Measurements from ENCODE around the gene HOPX. TPM values are rescaled to one million over a fixed set of nuclear protein-coding genes. Genes with fewer than 3 reads are reported as not detected.

HOPX gene
- total and polyA plus RNA-seq, 4 donors = 0.51 to 20.4 (median 5.2) TPM

GRCh38 chr4:56665781-56666180 lies 15.3 kb downstream of the HOPX start:
- intact Hi-C loops (cut with DNase I) = no loop called here
- Histone ChIP-seq H3K27ac (ENCODE audit: low read depth in 1 of 2, low read length in 2 of 2) (no peak overlapping the region), H3K4me1 (ENCODE audit: control insufficient read depth in 1 of 2, insufficient read depth in 2 of 2, low read length in 2 of 2) (no peaks in the 10 kb centered on the region), H3K36me3 (ENCODE audit: control insufficient read depth in 1 of 2, insufficient read depth in 2 of 2, low read length in 1 of 2) (no peaks in the 10 kb centered on the region), H3K9me3 (ENCODE audit: control insufficient read depth, low read length) (peaks cover 6% of the 10 kb centered on the region), H3K27me3 (ENCODE audit: control insufficient read depth in 1 of 2, insufficient read depth in 2 of 2, low read length in 1 of 2) (no peaks in the 10 kb centered on the region), H3K4me3 (ENCODE audit: low read length in 2 of 2) (no peak overlapping the region)
- 85 to 90% methylated on average over 5 of the region's 5 CpGs for WGBS, 2 donors
- no peak for ATAC-seq (ENCODE audit: low FRiP score)
- DNase-seq = no peak

DNA sequence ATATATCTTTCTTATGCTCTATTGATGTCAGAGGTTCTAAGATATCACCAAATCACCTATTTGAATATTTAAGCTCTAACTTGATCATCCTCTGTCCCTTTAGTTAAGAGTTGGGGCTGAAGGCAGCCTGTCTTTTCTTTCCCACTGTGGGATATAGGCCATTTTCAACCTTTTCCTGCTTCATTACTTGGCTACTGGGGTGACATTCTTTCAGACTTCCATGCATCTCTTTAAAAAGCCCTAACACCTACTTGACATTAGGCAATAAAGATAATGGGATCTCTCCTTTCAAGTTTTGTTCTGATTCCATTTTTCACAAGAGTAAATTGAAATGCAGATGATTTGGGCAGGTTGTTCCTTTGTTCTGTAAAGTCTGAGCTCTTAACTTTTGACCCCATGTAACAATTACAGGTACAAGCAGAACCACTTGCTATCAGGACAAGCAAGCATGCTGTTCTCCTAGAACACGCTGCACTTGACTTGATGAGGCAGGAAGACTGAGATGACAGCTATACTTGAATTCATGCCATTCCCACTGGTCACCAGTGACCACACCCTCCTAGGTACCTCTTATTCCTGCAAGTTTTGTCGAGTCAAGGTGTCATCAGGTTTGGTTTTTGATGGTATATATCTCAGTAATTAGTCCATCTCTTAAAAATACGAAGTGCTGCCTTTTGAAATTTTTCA lies 18.2 kb downstream of the HOPX start:
- no peak overlapping the region for H3K27ac ChIP-seq (ENCODE audit: low read depth in 1 of 2, low read length in 2 of 2)
- WGBS, 2 donors = 81 to 91% methylated on average over 3 of the region's 3 CpGs
- ATAC-seq (ENCODE audit: low FRiP score) (no peak), DNase-seq (no peak)
- H3K36me3 ChIP-seq (ENCODE audit: control insufficient read depth in 1 of 2, insufficient read depth in 2 of 2, low read length in 1 of 2) = no peaks in the 10 kb centered on the region
- no peaks in the 10 kb centered on the region for H3K4me1 ChIP-seq (ENCODE audit: control insufficient read depth in 1 of 2, insufficient read depth in 2 of 2, low read length in 2 of 2)
- intact Hi-C loops (cut with DNase I) = no loop called here
- H3K4me3 ChIP-seq (ENCODE audit: low read length in 2 of 2) = no peak overlapping the region
- H3K9me3 ChIP-seq (ENCODE audit: control insufficient read depth, low read length) = peaks cover 1% of the 10 kb centered on the region
- no peaks in the 10 kb centered on the region for H3K27me3 ChIP-seq (ENCODE audit: control insufficient read depth in 1 of 2, insufficient read depth in 2 of 2, low read length in 1 of 2)

GRCh38 chr4:56659946-56660345 lies 21.1 kb downstream of the HOPX start:
- Histone ChIP-seq H3K27ac (ENCODE audit: low read depth in 1 of 2, low read length in 2 of 2) (no peak overlapping the region), H3K36me3 (ENCODE audit: control insufficient read depth in 1 of 2, insufficient read depth in 2 of 2, low read length in 1 of 2) (no peaks in the 10 kb centered on the region), H3K9me3 (ENCODE audit: control insufficient read depth, low read length) (peaks cover 1% of the 10 kb centered on the region), H3K4me3 (ENCODE audit: low read length in 2 of 2) (no peak overlapping the region), H3K4me1 (ENCODE audit: control insufficient read depth in 1 of 2, insufficient read depth in 2 of 2, low read length in 2 of 2) (no peaks in the 10 kb centered on the region), H3K27me3 (ENCODE audit: control insufficient read depth in 1 of 2, insufficient read depth in 2 of 2, low read length in 1 of 2) (no peaks in the 10 kb centered on the region)
- no peak for ATAC-seq (ENCODE audit: low FRiP score)
- WGBS, 2 donors = 24 to 57% methylated on average over 1 of the region's 1 CpG
- no peak for DNase-seq
- intact Hi-C loops (cut with DNase I) = no loop called here

- Histone ChIP-seq H3K4me3 (ENCODE audit: low read length in 2 of 2) (no peak overlapping the region), H3K36me3 (ENCODE audit: control insufficient read depth in 1 of 2, insufficient read depth in 2 of 2, low read length in 1 of 2) (no peaks in the 10 kb centered on the region), H3K4me1 (ENCODE audit: control insufficient read depth in 1 of 2, insufficient read depth in 2 of 2, low read length in 2 of 2) (no peaks in the 10 kb centered on the region), H3K27ac (ENCODE audit: low read depth in 1 of 2, low read length in 2 of 2) (no peak overlapping the region), H3K9me3 (ENCODE audit: control insufficient read depth, low read length) (peaks cover 1% of the 10 kb centered on the region), H3K27me3 (ENCODE audit: control insufficient read depth in 1 of 2, insufficient read depth in 2 of 2, low read length in 1 of 2) (no peaks in the 10 kb centered on the region)
- intact Hi-C loops (cut with DNase I) = no loop called here
- 36 to 55% methylated on average over 3 of the region's 3 CpGs for WGBS, 2 donors
- ATAC-seq (ENCODE audit: low FRiP score) = no peak
- no peak for DNase-seq
These were observed 22.6 kb downstream of the HOPX start for GRCh38 chr4:56658528-56658927.

GRCh38 chr4:56657818-56658217 lies 23.3 kb downstream of the HOPX start:
- Histone ChIP-seq H3K27ac (ENCODE audit: low read depth in 1 of 2, low read length in 2 of 2) (no peak overlapping the region), H3K36me3 (ENCODE audit: control insufficient read depth in 1 of 2, insufficient read depth in 2 of 2, low read length in 1 of 2) (no peaks in the 10 kb centered on the region), H3K27me3 (ENCODE audit: control insufficient read depth in 1 of 2, insufficient read depth in 2 of 2, low read length in 1 of 2) (no peaks in the 10 kb centered on the region), H3K9me3 (ENCODE audit: control insufficient read depth, low read length) (no peaks in the 10 kb centered on the region), H3K4me1 (ENCODE audit: control insufficient read depth in 1 of 2, insufficient read depth in 2 of 2, low read length in 2 of 2) (no peaks in the 10 kb centered on the region), H3K4me3 (ENCODE audit: low read length in 2 of 2) (no peak overlapping the region)
- intact Hi-C loops (cut with DNase I) = no loop called here
- 81 to 89% methylated on average over 4 of the region's 4 CpGs for WGBS, 2 donors
- ATAC-seq (ENCODE audit: low FRiP score) = no peak
- DNase-seq = no peak

DNA sequence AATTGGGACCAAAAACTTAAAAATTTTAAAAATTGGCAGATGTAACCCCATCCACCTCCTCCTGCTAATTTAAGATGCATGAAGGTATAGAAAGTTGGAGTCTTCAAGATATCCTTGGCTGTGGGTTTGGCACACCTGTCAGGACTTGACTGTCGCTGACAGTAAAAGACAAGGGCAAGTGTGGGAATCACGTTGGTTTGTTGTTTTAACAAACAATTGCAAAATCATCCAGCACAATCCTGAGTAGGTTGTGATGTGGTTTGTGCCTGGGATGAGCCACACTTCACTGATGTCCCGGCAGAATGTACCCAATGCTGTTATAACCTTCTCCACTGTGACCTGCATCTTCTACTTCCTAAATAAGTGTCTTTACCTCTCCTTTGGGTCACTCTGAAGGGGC lies 24.0 kb downstream of the HOPX start:
- Histone ChIP-seq H3K27me3 (ENCODE audit: control insufficient read depth in 1 of 2, insufficient read depth in 2 of 2, low read length in 1 of 2) (no peaks in the 10 kb centered on the region), H3K4me1 (ENCODE audit: control insufficient read depth in 1 of 2, insufficient read depth in 2 of 2, low read length in 2 of 2) (no peaks in the 10 kb centered on the region), H3K4me3 (ENCODE audit: low read length in 2 of 2) (no peak overlapping the region), H3K36me3 (ENCODE audit: control insufficient read depth in 1 of 2, insufficient read depth in 2 of 2, low read length in 1 of 2) (no peaks in the 10 kb centered on the region), H3K9me3 (ENCODE audit: control insufficient read depth, low read length) (no peaks in the 10 kb centered on the region), H3K27ac (ENCODE audit: low read depth in 1 of 2, low read length in 2 of 2) (no peak overlapping the region)
- ATAC-seq (ENCODE audit: low FRiP score) (no peak), DNase-seq (no peak)
- intact Hi-C loops (cut with DNase I) = no loop called here
- WGBS, 2 donors = 86 to 93% methylated on average over 3 of the region's 3 CpGs

DNA sequence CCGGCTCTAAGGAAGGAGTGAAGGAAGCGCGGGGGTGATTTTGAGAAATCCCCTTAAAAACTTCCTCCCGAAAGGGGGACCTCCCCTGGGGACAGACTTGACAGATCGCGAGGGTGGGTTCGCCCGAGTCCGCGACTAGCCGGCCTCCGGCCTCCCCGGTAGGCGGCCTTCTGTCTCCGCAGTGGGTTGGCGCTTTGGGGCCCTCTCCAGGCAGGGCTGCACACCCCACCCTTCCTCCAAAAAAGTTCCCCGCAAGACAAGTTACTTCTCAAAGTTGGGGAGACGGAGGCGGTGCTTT lies 24.8 kb downstream of the HOPX start:
- H3K27ac ChIP-seq (ENCODE audit: low read depth in 1 of 2, low read length in 2 of 2) = no peak overlapping the region
- ATAC-seq (ENCODE audit: low FRiP score) = no peak

DNA sequence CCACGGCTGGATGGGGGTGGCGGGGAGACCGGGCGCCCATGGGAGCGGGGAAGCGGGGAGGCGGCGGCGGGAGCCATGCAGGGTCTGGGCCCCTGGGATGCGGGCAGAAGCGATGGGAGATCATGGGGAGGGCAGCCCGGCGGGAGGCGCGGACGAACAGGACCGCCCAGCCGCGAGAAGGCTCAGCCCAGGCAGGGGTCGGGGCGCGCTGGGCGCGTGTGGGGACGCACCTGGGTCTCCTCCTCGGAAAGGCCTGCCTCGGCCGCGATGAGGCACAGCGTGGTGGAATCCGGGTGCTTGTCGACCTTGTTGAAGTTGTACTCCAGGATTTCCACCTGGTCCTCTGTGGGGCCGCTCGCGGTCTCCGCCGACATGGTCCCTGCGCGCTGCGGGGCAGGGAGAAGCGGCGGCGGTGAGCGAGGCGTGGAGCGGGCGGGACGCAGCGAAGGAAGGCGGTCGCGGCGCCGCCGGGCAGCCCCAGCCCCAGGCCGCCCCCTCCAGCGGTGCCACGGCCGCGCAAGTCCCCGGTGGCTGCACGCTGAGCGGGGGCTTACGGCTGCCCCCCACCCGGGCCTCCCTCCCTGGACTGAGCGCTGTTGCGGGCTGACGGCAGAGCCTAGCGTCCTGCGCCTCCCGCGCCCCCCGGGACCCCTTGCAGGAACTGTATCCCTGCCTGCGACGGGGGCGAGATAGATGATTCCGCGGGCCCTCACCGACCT lies 25.3 kb downstream of the HOPX start:
- Histone ChIP-seq H3K27ac (ENCODE audit: low read depth in 1 of 2, low read length in 2 of 2) (no peak overlapping the region), H3K27me3 (ENCODE audit: control insufficient read depth in 1 of 2, insufficient read depth in 2 of 2, low read length in 1 of 2) (no peaks in the 10 kb centered on the region), H3K36me3 (ENCODE audit: control insufficient read depth in 1 of 2, insufficient read depth in 2 of 2, low read length in 1 of 2) (no peaks in the 10 kb centered on the region), H3K4me3 (ENCODE audit: low read length in 2 of 2) (peak overlapping the region; percentile 44 to 59), H3K4me1 (ENCODE audit: control insufficient read depth in 1 of 2, insufficient read depth in 2 of 2, low read length in 2 of 2) (no peaks in the 10 kb centered on the region), H3K9me3 (ENCODE audit: control insufficient read depth, low read length) (no peaks in the 10 kb centered on the region)
- peak; percentile 31 for ATAC-seq (ENCODE audit: low FRiP score)
- 0 to 1% methylated on average over 60 to 79 of the region's 79 CpGs for WGBS, 2 donors
- DNase-seq = peak; percentile 51 to 78
- intact Hi-C loops (cut with DNase I) = no loop called here

More for the DNA sequence above, 24.8 kb downstream of the HOPX start:
- peak overlapping the region in 1 of 2 donors; percentile 59 for H3K4me3 ChIP-seq (ENCODE audit: low read length in 2 of 2)
- no peaks in the 10 kb centered on the region for H3K9me3 ChIP-seq (ENCODE audit: control insufficient read depth, low read length)
- intact Hi-C loops (cut with DNase I) = no loop called here
- peak in 1 of 2 donors; percentile 71 for DNase-seq
- WGBS, 2 donors = 9% methylated on average over 19 of the region's 19 CpGs
- no peaks in the 10 kb centered on the region for H3K27me3 ChIP-seq (ENCODE audit: control insufficient read depth in 1 of 2, insufficient read depth in 2 of 2, low read length in 1 of 2)
- H3K4me1 ChIP-seq (ENCODE audit: control insufficient read depth in 1 of 2, insufficient read depth in 2 of 2, low read length in 2 of 2) = no peaks in the 10 kb centered on the region
- no peaks in the 10 kb centered on the region for H3K36me3 ChIP-seq (ENCODE audit: control insufficient read depth in 1 of 2, insufficient read depth in 2 of 2, low read length in 1 of 2)

DNA sequence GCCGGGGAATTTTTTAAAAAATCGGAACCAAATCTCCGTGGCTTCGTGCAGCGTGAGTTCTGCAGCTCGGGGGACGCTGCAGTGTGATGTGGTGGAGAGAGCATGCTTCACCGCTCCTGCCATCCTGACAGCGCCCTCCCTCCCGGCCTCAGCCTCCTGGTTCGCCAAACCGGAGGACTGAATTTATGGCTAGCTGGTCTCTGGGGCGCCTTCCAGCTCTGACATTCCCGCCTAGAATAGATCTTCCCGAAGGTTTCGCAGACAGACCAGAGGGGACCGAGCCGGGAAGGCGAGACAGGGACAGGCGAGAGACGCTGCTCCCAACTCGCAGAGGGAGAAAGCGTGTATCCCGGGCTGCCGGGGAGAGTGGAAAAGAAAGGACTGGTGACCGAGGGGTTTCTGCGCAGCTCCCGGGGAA lies 25.9 kb downstream of the HOPX start:
- Histone ChIP-seq H3K36me3 (ENCODE audit: control insufficient read depth in 1 of 2, insufficient read depth in 2 of 2, low read length in 1 of 2) (no peaks in the 10 kb centered on the region), H3K4me1 (ENCODE audit: control insufficient read depth in 1 of 2, insufficient read depth in 2 of 2, low read length in 2 of 2) (no peaks in the 10 kb centered on the region), H3K27me3 (ENCODE audit: control insufficient read depth in 1 of 2, insufficient read depth in 2 of 2, low read length in 1 of 2) (no peaks in the 10 kb centered on the region), H3K9me3 (ENCODE audit: control insufficient read depth, low read length) (no peaks in the 10 kb centered on the region), H3K4me3 (ENCODE audit: low read length in 2 of 2) (peak overlapping the region; percentile 44 to 59), H3K27ac (ENCODE audit: low read depth in 1 of 2, low read length in 2 of 2) (no peak overlapping the region)
- no peak for DNase-seq
- intact Hi-C loops (cut with DNase I) = no loop called here
- 1% methylated on average over 28 of the region's 28 CpGs for WGBS, 2 donors
- ATAC-seq (ENCODE audit: low FRiP score) = peak; percentile 38
